H1 (cell line): ENCODE measurements around the gene CXCL6. TPM values are rescaled to one million over a fixed set of nuclear protein-coding genes. Genes with fewer than 3 reads are reported as not detected.

Experiments used
- CTCF ChIA-PET: fragments of 300-600 bp; sonication (Branson Sonifier 250); formaldehyde crosslinking; loops from one replicate; lab custom pipeline; 2021; ENCODE audit not compliant: partially characterized antibody; lab: Charles Lee
- POLR2A ChIA-PET: fragments of 300-600 bp; sonication (Branson Sonifier 250); formaldehyde crosslinking; loops from one replicate; lab custom pipeline; 2021; ENCODE audit warnings: inconsistent platforms; ENCODE audit not compliant: partially characterized antibody; lab: Charles Lee
- DNase-seq, 2 experiments: peaks; one replicate each; pipeline versions ENCODE4 v3.0.0 to v3.0.0-alpha.2; 2010 to 2022; ENCODE audit warnings: low spot score in 2 of 2, low read depth in 1 of 2, mixed read lengths in 1 of 2
- FAIRE-seq: peaks from 2 replicates; lab custom pipeline; 2011; peaks lifted over from hg19 to GRCh38; lab: Jason Lieb, UNC
- H2AFZ ChIP-seq: 2 replicates; pipeline ENCODE4 v1.8.1; 2012; ENCODE audit warnings: low read length, inconsistent platforms
- H2AK5ac ChIP-seq: 2 replicates; pipeline ENCODE4 v1.6.1; 2013; ENCODE audit warnings: low read depth, low read length
- H2BK120ac ChIP-seq: replicated peaks from 2 replicates; pipeline ENCODE3; 2013; ENCODE audit warnings: low read depth, low read length, inconsistent platforms
- H2BK12ac ChIP-seq: 2 replicates; pipeline ENCODE4 v1.6.1; 2013; ENCODE audit warnings: low read depth, low read length
- H2BK15ac ChIP-seq: 2 replicates; pipeline ENCODE4 v1.6.1; 2013; ENCODE audit warnings: low read length
- H2BK20ac ChIP-seq: 2 replicates; pipeline ENCODE4 v1.6.1; 2013; ENCODE audit warnings: low read length
- H2BK5ac ChIP-seq: 2 replicates; pipeline ENCODE4 v1.6.1; 2013; ENCODE audit warnings: low read depth, low read length
- H3K14ac ChIP-seq: 2 replicates; pipeline ENCODE4 v1.6.1; 2013; ENCODE audit warnings: inconsistent platforms; ENCODE audit not compliant: insufficient read length
- H3K18ac ChIP-seq: 2 replicates; pipeline ENCODE4 v1.6.1; 2013; ENCODE audit warnings: low read length; ENCODE audit errors: extremely low read depth
- H3K23ac ChIP-seq: 2 replicates; pipeline ENCODE4 v1.6.1; 2013; ENCODE audit warnings: inconsistent platforms; ENCODE audit not compliant: insufficient read length
- H3K23me2 ChIP-seq: 2 replicates; pipeline ENCODE4 v1.6.1; 2013; ENCODE audit warnings: low read depth, low read length
- H3K27ac ChIP-seq: 2 replicates; pipeline ENCODE4 v1.6.1; 2011; ENCODE audit warnings: low read depth, low read length, inconsistent platforms
- H3K27me3 ChIP-seq, 4 experiments: replicated peaks in 1 of 4; 1 replicate in 1 of 4; 2 replicates in 3 of 4; pipeline versions ENCODE4 v1.6.1 to v1.8.1; 2011 to 2013; ENCODE audit warnings: low read length in 3 of 4, mild to moderate bottlenecking in 3 of 4, inconsistent platforms in 2 of 4, mixed read lengths in 2 of 4, moderate library complexity in 1 of 4; ENCODE audit not compliant: control insufficient read depth in 3 of 4, insufficient read depth in 3 of 4; ENCODE audit errors: extremely low read depth in 1 of 4
- H3K36me3 ChIP-seq, 4 experiments: 2 replicates each; pipeline versions ENCODE4 v1.6.1 to v1.8.1; 2011 to 2013; ENCODE audit warnings: mild to moderate bottlenecking in 4 of 4, low read length in 3 of 4, moderate library complexity in 2 of 4, control low read depth in 1 of 4, inconsistent platforms in 1 of 4; ENCODE audit not compliant: insufficient read depth in 4 of 4, control insufficient read depth in 2 of 4
- H3K4ac ChIP-seq: replicated peaks from 2 replicates; pipeline ENCODE3; 2013; ENCODE audit warnings: low read length, low read depth, mixed read lengths, inconsistent platforms; ENCODE audit not compliant: insufficient read length
- H3K4me1 ChIP-seq, 4 experiments: replicated peaks in 1 of 4; 1 replicate in 1 of 4; 2 replicates in 3 of 4; pipeline versions ENCODE4 v1.6.1 to v1.8.1; 2011 to 2013; ENCODE audit warnings: low read length in 3 of 4, inconsistent platforms in 2 of 4, mixed read lengths in 1 of 4; ENCODE audit not compliant: insufficient read depth in 4 of 4, control insufficient read depth in 3 of 4
- H3K4me2 ChIP-seq, 2 experiments: 2 replicates each; pipeline versions ENCODE4 v1.6.1 to v1.8.1; 2011 to 2013; ENCODE audit warnings: low read depth in 2 of 2, low read length in 2 of 2, control low read depth in 1 of 2, inconsistent platforms in 1 of 2, mild to moderate bottlenecking in 1 of 2; ENCODE audit not compliant: insufficient read depth in 1 of 2
- H3K4me3 ChIP-seq, 4 experiments: fragments of 200-600, 300-600 bp in 1 of 4; sonication (generic), shearing (Covaris generic), sonication (Bioruptor Twin) in 1 of 4; 2 replicates each; pipeline versions ENCODE4 v1.5.1 to v1.8.1; 2011 to 2016; ENCODE audit warnings: low read length in 4 of 4, low read depth in 3 of 4, control low read depth in 2 of 4, inconsistent platforms in 2 of 4, mild to moderate bottlenecking in 2 of 4, mixed read lengths in 1 of 4, moderate library complexity in 1 of 4; ENCODE audit not compliant: insufficient read depth in 2 of 4; ENCODE audit errors: extremely low read depth in 1 of 4
- H3K56ac ChIP-seq: replicated peaks from 2 replicates; pipeline ENCODE3; 2013; ENCODE audit warnings: low read depth, mild to moderate bottlenecking, mixed read lengths, low read length, inconsistent platforms; ENCODE audit not compliant: insufficient read length
- H3K79me1 ChIP-seq: 2 replicates; pipeline ENCODE4 v1.6.1; 2013; ENCODE audit warnings: low read depth, low read length, control low read depth
- H3K79me2 ChIP-seq, 2 experiments: 2 replicates each; pipeline versions ENCODE4 v1.6.1 to v1.8.1; 2012 to 2013; ENCODE audit warnings: low read length in 2 of 2, mild to moderate bottlenecking in 2 of 2, inconsistent platforms in 1 of 2; ENCODE audit not compliant: insufficient read depth in 2 of 2, control insufficient read depth in 1 of 2
- H3K9ac ChIP-seq, 4 experiments: replicated peaks in 1 of 4; 1 replicate in 1 of 4; 2 replicates in 3 of 4; pipeline versions ENCODE4 v1.6.1 to v1.8.1; 2011 to 2013; ENCODE audit warnings: low read depth in 3 of 4, low read length in 3 of 4, control low read depth in 2 of 4, mild to moderate bottlenecking in 2 of 4, moderate library complexity in 2 of 4, inconsistent platforms in 1 of 4; ENCODE audit errors: extremely low read depth in 1 of 4
- H3K9me3 ChIP-seq, 2 experiments: 2 replicates each; pipeline versions ENCODE4 v1.6.1 to v1.8.1; 2012 to 2013; ENCODE audit warnings: mild to moderate bottlenecking in 2 of 2, moderate library complexity in 2 of 2, control low read depth in 1 of 2, inconsistent platforms in 1 of 2, low read depth in 1 of 2, low read length in 1 of 2, mixed read lengths in 1 of 2; ENCODE audit not compliant: insufficient read depth in 2 of 2
- H4K20me1 ChIP-seq, 2 experiments: replicated peaks in 1 of 2; 2 replicates each; pipeline versions ENCODE3 to v1.8.1; 2011 to 2013; ENCODE audit warnings: inconsistent platforms in 2 of 2, low read length in 2 of 2, mild to moderate bottlenecking in 1 of 2; ENCODE audit not compliant: insufficient read depth in 2 of 2, control insufficient read depth in 1 of 2
- H4K5ac ChIP-seq: 2 replicates; pipeline ENCODE4 v1.6.1; 2013; ENCODE audit warnings: low read length, low read depth, mixed read lengths, inconsistent platforms; ENCODE audit not compliant: insufficient read length
- H4K8ac ChIP-seq: 2 replicates; pipeline ENCODE4 v1.8.0; 2013; ENCODE audit warnings: mild to moderate bottlenecking, moderate library complexity, low read length, inconsistent platforms; ENCODE audit not compliant: insufficient read depth; ENCODE audit errors: extremely low read depth
- H4K91ac ChIP-seq: replicated peaks from 2 replicates; pipeline ENCODE3; 2013; ENCODE audit warnings: low read length, mixed read lengths, inconsistent platforms; ENCODE audit not compliant: insufficient read length
- POLR2AphosphoS5 ChIP-seq: IDR thresholded peaks from 2 replicates; pipeline ENCODE4 v1.6.1; 2011; ENCODE audit warnings: low read depth, low read length
- WGBS, 2 experiments: shearing (Covaris generic) in 1 of 2; methylation state at CpG; one replicate each; pipeline versions ENCODE4 v1.1.6 to v1.1.7; 2013 to 2015; ENCODE audit warnings: low lambda C conversion rate in 2 of 2, mixed read lengths in 2 of 2, inconsistent platforms in 1 of 2, low coverage in 1 of 2, missing lambda C conversion rate in 1 of 2; ENCODE audit not compliant: insufficient replicate concordance in 2 of 2, insufficient coverage in 1 of 2, insufficient read length in 1 of 2; ENCODE audit errors: extremely low coverage in 1 of 2, missing lambda C conversion rate in 1 of 2; 5-methylcytosine and 5-hydroxymethylcytosine counted together
- polyA plus RNA-seq, 7 experiments: library from polyadenylated mRNA; depleted of rRNA in 3 of 7; stranded (reverse) in 5 of 7; unstranded in 2 of 7; fragments of >200 nt in 5 of 7; fragments of 200-250 nt in 2 of 7; gene quantifications; 1 replicate in 5 of 7; 2 replicates in 1 of 7; 4 replicates in 1 of 7; pipeline versions ENCODE4 v1.2.1 to v1.2.3, GENCODE V29; 2011 to 2013; ENCODE audit warnings: missing spikeins in 2 of 7, mixed read lengths in 2 of 7
- total RNA-seq: library from RNA; stranded (reverse); fragmentation: NEBNext Ultra II Directional; extraction: Animal tissue kit (Norgen Biotek cat#: 25700); gene quantifications from 2 replicates; pipeline ENCODE4 v1.2.1, GENCODE V29; 2021

Gene CXCL6
- total and polyA plus RNA-seq, 2 of the 8 experiments (the other 6 are each of a cell fraction or from before 2014, with no cell fraction given): 6.3 to 8.0 TPM

DNA sequence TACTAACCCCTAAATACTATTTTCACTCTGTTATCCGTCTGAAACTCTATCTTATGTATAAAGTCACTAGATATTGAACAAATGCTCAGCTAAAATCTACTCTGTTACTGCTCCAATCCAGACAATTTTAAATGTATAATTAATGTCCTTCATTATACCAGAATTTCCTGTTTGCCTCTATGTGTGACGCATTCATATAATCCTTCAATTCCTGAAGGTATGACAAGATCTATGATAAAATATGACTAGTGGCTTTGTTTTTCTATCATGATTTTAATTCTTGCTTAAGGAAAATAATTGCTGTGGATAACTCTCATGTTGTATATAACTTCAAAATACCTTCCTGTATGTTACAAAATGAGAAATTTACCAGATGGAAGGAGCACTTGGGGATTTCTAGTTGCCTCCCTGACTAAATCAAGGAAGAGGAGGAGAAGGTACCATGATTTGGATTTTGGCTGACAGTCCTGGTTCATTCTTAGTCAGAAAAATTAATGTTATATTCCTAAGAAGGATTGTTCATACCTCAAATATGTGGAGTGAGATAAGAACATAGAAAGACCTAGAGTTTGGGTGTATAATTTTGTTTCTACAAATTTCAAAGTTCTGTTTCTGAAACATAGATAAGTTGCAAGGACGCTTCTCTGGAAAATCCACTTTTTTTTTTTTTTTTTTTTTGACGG, 4.9 kb downstream of the CXCL6 start:
- DNase-seq: no peak
- Histone ChIP-seq H3K79me1 (no peaks in the 10 kb centered on the region), H4K8ac (no peak overlapping the region), H3K9ac (no peak overlapping the region), H3K14ac (no peak overlapping the region), H2BK5ac (no peak overlapping the region), H3K23ac (no peak overlapping the region), H3K4me3 (no peak overlapping the region), H2BK20ac (no peak overlapping the region), H4K20me1 (no peaks in the 10 kb centered on the region), H3K4ac (no peak overlapping the region), H4K91ac (no peak overlapping the region), H2BK15ac (no peak overlapping the region), H3K79me2 (no peaks in the 10 kb centered on the region), H3K36me3 (no peaks in the 10 kb centered on the region), H2BK120ac (no peak overlapping the region), H2BK12ac (no peak overlapping the region), H3K56ac (no peak overlapping the region), H3K9me3 (no peaks in the 10 kb centered on the region), H3K4me2 (no peak overlapping the region), H3K27ac (no peak overlapping the region), H2AK5ac (no peak overlapping the region), H3K18ac (no peak overlapping the region), H4K5ac (no peak overlapping the region), H3K4me1 (no peaks in the 10 kb centered on the region), H2AFZ (no peak overlapping the region), H3K27me3 (no peaks in the 10 kb centered on the region; a peak in 1 of 7 replicates), H3K23me2 (peaks cover 3% of the 10 kb centered on the region; the same call in 1 of the 2 replicates)
- 82% methylated on average over 3 of the region's 4 CpGs; no CpG with 5 or more reads in 1 of the 2 experiments for WGBS, 2 experiments
- no peak for FAIRE-seq
- CTCF ChIA-PET: interaction anchor here (0.6 to 2.5 kb wide), 5 partner anchors 23 to 272 kb away, joined by 4 to 9 read pairs (median 5); no protein-coding TSS in a partner anchor
- no peak for TF ChIP-seq POLR2AphosphoS5
- POLR2A ChIA-PET: no interaction called here
